Measurements from ENCODE around the gene SPG7.

DNA sequence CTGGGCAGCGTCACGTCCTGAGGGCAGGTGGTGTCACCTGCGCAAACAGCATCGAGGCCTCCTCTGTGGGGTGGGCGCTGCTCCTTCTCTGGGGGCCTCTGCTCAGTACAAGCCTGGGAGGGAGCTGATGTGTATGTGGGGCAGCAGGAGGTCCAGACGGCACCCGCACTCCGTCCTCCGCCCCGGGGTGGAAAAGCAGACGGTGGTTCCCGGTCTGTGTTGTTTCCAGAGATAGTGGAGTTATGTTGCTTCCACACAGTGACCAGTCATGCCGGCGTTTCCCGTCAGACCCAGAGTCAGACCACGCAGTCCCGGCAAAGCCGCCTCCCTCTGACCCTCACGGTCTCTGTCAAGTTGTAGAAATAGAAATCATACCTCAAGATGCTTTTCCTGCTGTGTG lies 38.6 kb downstream of the SPG7 start:
- TF ChIP-seq CTCF (IDR thresholded peaks at IDR 0.05; ENCODE audit: low read depth, low read length, missing input control) = no peak
- TF ChIP-seq, protein P1, sequence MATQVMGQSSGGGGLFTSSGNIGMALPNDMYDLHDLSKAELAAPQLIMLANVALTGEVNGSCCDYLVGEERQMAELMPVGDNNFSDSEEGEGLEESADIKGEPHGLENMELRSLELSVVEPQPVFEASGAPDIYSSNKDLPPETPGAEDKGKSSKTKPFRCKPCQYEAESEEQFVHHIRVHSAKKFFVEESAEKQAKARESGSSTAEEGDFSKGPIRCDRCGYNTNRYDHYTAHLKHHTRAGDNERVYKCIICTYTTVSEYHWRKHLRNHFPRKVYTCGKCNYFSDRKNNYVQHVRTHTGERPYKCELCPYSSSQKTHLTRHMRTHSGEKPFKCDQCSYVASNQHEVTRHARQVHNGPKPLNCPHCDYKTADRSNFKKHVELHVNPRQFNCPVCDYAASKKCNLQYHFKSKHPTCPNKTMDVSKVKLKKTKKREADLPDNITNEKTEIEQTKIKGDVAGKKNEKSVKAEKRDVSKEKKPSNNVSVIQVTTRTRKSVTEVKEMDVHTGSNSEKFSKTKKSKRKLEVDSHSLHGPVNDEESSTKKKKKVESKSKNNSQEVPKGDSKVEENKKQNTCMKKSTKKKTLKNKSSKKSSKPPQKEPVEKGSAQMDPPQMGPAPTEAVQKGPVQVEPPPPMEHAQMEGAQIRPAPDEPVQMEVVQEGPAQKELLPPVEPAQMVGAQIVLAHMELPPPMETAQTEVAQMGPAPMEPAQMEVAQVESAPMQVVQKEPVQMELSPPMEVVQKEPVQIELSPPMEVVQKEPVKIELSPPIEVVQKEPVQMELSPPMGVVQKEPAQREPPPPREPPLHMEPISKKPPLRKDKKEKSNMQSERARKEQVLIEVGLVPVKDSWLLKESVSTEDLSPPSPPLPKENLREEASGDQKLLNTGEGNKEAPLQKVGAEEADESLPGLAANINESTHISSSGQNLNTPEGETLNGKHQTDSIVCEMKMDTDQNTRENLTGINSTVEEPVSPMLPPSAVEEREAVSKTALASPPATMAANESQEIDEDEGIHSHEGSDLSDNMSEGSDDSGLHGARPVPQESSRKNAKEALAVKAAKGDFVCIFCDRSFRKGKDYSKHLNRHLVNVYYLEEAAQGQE (IDR thresholded peaks at IDR 0.05) = no peak
- TF ChIP-seq EGR1 (IDR thresholded peaks at IDR 0.05; ENCODE audit: low read depth in 2 of 2) = no peak
- TF ChIP-seq YY1 (IDR thresholded peaks at IDR 0.05) = no peak
- TF ChIP-seq JUND (IDR thresholded peaks at IDR 0.05) = no peak
- TF ChIP-seq, protein P2, sequence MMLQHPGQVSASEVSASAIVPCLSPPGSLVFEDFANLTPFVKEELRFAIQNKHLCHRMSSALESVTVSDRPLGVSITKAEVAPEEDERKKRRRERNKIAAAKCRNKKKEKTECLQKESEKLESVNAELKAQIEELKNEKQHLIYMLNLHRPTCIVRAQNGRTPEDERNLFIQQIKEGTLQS (IDR thresholded peaks at IDR 0.05) = no peak
- TF ChIP-seq RAD21 (IDR thresholded peaks at IDR 0.05) = no peak
- TF ChIP-seq, protein P3, sequence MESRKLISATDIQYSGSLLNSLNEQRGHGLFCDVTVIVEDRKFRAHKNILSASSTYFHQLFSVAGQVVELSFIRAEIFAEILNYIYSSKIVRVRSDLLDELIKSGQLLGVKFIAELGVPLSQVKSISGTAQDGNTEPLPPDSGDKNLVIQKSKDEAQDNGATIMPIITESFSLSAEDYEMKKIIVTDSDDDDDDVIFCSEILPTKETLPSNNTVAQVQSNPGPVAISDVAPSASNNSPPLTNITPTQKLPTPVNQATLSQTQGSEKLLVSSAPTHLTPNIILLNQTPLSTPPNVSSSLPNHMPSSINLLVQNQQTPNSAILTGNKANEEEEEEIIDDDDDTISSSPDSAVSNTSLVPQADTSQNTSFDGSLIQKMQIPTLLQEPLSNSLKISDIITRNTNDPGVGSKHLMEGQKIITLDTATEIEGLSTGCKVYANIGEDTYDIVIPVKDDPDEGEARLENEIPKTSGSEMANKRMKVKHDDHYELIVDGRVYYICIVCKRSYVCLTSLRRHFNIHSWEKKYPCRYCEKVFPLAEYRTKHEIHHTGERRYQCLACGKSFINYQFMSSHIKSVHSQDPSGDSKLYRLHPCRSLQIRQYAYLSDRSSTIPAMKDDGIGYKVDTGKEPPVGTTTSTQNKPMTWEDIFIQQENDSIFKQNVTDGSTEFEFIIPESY (IDR thresholded peaks at IDR 0.05) = no peak
- TF ChIP-seq RXRA (IDR thresholded peaks at IDR 0.05) = no peak
- TF ChIP-seq HNF4G (IDR thresholded peaks at IDR 0.05) = no peak
- TF ChIP-seq TAF1 (conservative IDR thresholded peaks at IDR 0.05) = no peak
